ENCODE data around the gene ARHGEF17.

The ARHGEF17 gene

GRCh38 chr11:73396251-73396930, 88.3 kb downstream of the ARHGEF17 start:
- DNase-seq, result no peak

- DNase-seq, result no peak
These were observed 88.9 kb downstream of the ARHGEF17 start for GRCh38 chr11:73396985-73397384.

GRCh38 chr11:73397468-73398131, 89.5 kb downstream of the ARHGEF17 start:
- DNase-seq, result no peak

- no peak for DNase-seq
These were observed 90.1 kb downstream of the ARHGEF17 start for GRCh38 chr11:73398132-73398526.

- no peak for DNase-seq
These were observed 90.6 kb downstream of the ARHGEF17 start for GRCh38 chr11:73398721-73399120.

GRCh38 chr11:73399159-73399590, 91.1 kb downstream of the ARHGEF17 start:
- DNase-seq, result no peak

GRCh38 chr11:73399636-73400035, 91.6 kb downstream of the ARHGEF17 start:
- DNase-seq, result no peak

GRCh38 chr11:73400293-73400692, 92.2 kb downstream of the ARHGEF17 start:
- no peak for DNase-seq

GRCh38 chr11:73401217-73401923, 93.3 kb downstream of the ARHGEF17 start:
- DNase-seq, result no peak

- DNase-seq, result no peak
These were observed 94.1 kb downstream of the ARHGEF17 start for GRCh38 chr11:73401924-73402833.

- DNase-seq, result no peak
These were observed 94.7 kb downstream of the ARHGEF17 start for GRCh38 chr11:73402834-73403185.

GRCh38 chr11:73403541-73403940, 95.5 kb downstream of the ARHGEF17 start:
- DNase-seq, result no peak

GRCh38 chr11:73404048-73404447, 96.0 kb downstream of the ARHGEF17 start:
- DNase-seq, result peak; percentile 59 to 70

GRCh38 chr11:73404506-73405145, 96.5 kb downstream of the ARHGEF17 start:
- no peak for DNase-seq

GRCh38 chr11:73405146-73405510, 97.1 kb downstream of the ARHGEF17 start:
- no peak for DNase-seq

GRCh38 chr11:73406131-73406530, 98.1 kb downstream of the ARHGEF17 start:
- no peak for DNase-seq

- no peak for DNase-seq
These were observed 98.5 kb downstream of the ARHGEF17 start for GRCh38 chr11:73406619-73407018.

- no peak for DNase-seq
These were observed 101.4 kb downstream of the ARHGEF17 start for GRCh38 chr11:73409431-73409830.

- no peak for DNase-seq
These were observed 102.6 kb downstream of the ARHGEF17 start for GRCh38 chr11:73410627-73411026.

GRCh38 chr11:73411031-73411430, 103.0 kb downstream of the ARHGEF17 start:
- no peak for DNase-seq

- DNase-seq, result no peak
These were observed 104.2 kb downstream of the ARHGEF17 start for GRCh38 chr11:73412308-73412707.

GRCh38 chr11:73413256-73413655, 105.2 kb downstream of the ARHGEF17 start:
- DNase-seq, result no peak

Measured in hippocampal formation (tissue), 2 donors.